ENCODE measurements around the gene BLTP3A. TPM values are rescaled to one million over a fixed set of nuclear protein-coding genes. Genes with fewer than 3 reads are reported as not detected.

The BLTP3A gene
- total and polyA plus RNA-seq, 3 donors from 2014 or later: 34.6 to 44.1 (median 37.0) TPM

DNA sequence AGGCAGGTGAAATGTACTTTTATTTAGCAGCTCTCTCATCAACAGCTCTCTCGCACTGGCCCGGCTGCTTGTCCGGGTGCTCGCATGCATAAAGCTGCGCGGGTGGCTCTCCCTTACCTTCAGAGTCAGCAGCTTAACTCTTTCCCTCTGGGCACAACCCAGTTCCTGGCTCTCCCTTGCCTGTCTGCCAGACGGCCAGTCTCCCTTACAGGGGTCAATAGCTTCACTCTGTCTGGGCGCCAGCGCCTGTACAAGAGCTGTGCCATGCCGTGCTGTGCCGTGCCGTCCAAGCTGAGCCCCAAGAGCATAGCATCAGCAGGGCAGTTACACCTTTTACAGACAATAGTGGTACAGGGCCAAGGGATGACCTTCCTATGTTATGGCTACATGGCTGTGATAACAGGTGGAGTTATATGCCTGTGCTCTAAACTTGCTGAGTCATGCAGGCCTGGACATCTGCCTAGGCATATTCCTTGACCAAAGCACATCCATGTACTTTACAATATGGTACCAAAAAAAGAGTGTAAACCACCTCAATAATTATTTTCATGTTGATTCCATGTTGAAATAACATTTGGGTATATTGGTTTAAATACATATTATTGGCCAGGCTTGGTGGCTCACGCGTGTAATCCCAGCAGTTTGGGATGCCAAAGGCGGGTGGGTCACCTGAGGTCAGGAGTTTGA, 47.9 kb downstream of the BLTP3A start:
- H3K27me3 ChIP-seq: no peaks in the 10 kb centered on the region
- intact Hi-C loops (cut with DNase I; ENCODE audit: low total_unique reads): no loop called here
- H3K27ac ChIP-seq: no peak overlapping the region
- no peak for DNase-seq
- TF ChIP-seq POLR2A (IDR thresholded peaks at IDR 0.05): no peak
- no peak for TF ChIP-seq CTCF (IDR thresholded peaks at IDR 0.05)
- H3K4me3 ChIP-seq: no peak overlapping the region
- no peaks in the 10 kb centered on the region for H3K9me3 ChIP-seq
- no peaks in the 10 kb centered on the region for H3K4me1 ChIP-seq
- 96 to 98% methylated on average over 15 of the region's 15 CpGs for WGBS, 2 donors
- no peaks in the 10 kb centered on the region for H3K36me3 ChIP-seq (ENCODE audit: low read depth, missing control alignments)

Small RNA genes lying within 50 kb of the gene (small RNA-seq; reads per million reads assigned to genes)
- 0 reads per million in 2 donors for gene RF00019

Other genes starting within 250 kb of the BLTP3A start
- under 1 TPM; 0.47 to 0.62 TPM for gene SPDEF, start 235.8 kb upstream of the BLTP3A start, total RNA-seq
- gene SPDEF, start 235.8 kb upstream of the BLTP3A start, polyA plus RNA-seq (ENCODE audit: insufficient read depth, low read depth, low replicate concordance): 0.33 TPM
- 10 to 100 TPM; 82.4 to 91.2 TPM for gene ILRUN, start 95.3 kb upstream of the BLTP3A start, total RNA-seq
- gene ILRUN, start 95.3 kb upstream of the BLTP3A start, polyA plus RNA-seq (ENCODE audit: insufficient read depth, low read depth, low replicate concordance): 101 TPM
- 100 to 1,000 TPM; 130 to 131 TPM for gene SNRPC, start 34.6 kb upstream of the BLTP3A start, total RNA-seq
- 300 TPM for gene SNRPC, start 34.6 kb upstream of the BLTP3A start, polyA plus RNA-seq (ENCODE audit: insufficient read depth, low read depth, low replicate concordance)
- gene TAF11, start 96.0 kb downstream of the BLTP3A start, total RNA-seq: 10 to 100 TPM; 65.9 to 69.7 TPM
- gene TAF11, start 96.0 kb downstream of the BLTP3A start, polyA plus RNA-seq (ENCODE audit: insufficient read depth, low read depth, low replicate concordance): 52.2 TPM
- 10 to 100 TPM; 95.9 to 96.9 TPM for gene ANKS1A, start 97.2 kb downstream of the BLTP3A start, total RNA-seq
- 44.2 TPM for gene ANKS1A, start 97.2 kb downstream of the BLTP3A start, polyA plus RNA-seq (ENCODE audit: insufficient read depth, low read depth, low replicate concordance)